Measurements from ENCODE around the gene EYA2.
A peak's percentile ranks its signal among the peaks of the same experiment; 100 is the strongest.

The EYA2 gene

DNA sequence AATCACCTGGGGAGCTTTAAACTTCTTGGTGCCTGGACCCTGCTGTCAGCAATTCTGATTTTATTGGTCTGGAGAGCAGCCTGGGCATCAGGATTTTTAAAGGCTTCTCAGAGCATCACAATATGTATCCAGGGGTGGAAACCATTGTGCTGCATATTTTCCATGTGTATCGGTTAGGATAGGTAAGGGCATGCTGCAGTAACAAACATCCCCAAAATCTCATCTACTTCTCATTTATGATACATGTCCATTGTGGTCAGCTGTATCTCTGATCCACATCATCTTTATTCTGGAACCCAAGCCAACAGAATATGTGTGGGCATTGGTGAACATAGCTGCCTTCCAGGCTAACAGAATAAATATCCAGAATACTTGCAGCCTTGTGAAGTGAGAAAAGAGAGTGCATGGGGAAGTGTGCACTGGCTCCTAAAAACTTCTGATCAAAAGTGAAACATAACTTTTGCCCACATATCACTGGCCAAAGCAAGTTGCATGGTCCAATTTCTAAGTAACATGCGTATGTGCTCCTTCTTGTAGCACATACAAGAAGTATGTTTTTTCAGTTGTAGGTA is 246.8 kb downstream of the EYA2 start:
- Histone ChIP-seq H3K27ac (no peak overlapping the region), H3K4me3 (no peak overlapping the region)

DNA sequence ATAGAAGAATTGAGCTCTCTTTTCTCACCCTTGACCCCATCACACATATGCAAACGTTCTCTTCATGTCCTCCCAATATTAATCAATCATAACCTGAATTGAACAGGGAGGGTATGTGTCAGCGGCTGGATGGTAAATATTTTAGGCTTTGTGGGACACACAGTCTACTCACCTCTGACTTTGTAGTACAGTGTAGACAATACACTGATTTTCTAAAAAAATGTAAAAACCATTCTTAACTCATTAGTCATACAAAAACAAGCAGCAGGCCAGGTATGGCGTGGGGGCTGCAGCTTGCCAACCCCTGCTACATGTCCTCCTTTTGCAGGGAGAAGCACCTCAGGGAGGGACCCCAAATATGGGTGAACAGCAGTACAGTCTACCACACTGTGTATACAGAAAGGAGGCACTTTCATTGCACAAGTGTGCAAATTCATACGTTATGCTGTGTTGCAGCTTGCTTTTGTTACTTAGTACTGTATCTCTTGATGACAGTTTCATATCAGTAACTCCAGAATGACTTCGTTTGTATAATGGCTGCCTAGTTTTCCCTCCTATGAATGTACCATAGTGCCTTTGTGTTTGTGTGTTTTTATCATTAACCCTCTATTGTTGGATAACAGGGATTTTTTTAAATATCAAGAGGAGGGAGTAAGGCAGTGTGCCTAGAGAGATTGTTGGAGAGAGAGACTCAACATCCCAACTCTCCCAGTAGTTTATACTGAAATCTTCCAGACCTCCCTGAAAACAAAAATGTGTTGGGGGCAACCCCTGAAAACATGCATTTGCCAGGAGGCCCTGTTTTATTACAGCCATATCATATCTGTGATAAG is 247.5 kb downstream of the EYA2 start:
- Histone ChIP-seq H3K27ac (no peak overlapping the region), H3K4me3 (no peak overlapping the region)

DNA sequence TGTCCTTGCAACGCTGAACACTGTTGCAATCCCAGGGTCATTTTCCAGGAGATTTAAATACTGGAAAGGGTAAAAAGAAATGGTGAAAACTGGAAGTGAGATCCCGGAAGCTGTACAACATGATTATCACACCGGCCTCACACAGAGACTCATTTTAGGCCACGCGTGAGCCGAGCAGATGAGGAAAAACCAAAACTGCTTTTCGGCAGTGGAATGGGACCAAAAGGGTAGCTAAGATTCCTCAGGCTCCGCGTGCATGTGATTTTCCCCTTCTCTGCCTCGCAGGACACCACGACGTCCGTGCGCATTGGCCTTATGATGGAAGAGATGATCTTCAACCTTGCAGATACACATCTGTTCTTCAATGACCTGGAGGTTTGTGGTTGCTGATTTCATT is 248.1 kb downstream of the EYA2 start:
- no peak overlapping the region for H3K4me3 ChIP-seq
- H3K27ac ChIP-seq, result no peak overlapping the region

GRCh38 chr20:47143657-47144056 is 249.0 kb downstream of the EYA2 start:
- Histone ChIP-seq H3K4me3 (no peak overlapping the region), H3K27ac (peak overlapping the region in 1 of 21 experiments; percentile 68)

- Histone ChIP-seq H3K27ac (no peak overlapping the region), H3K4me3 (no peak overlapping the region)
Observed at GRCh38 chr20:47144463-47144862, 249.8 kb downstream of the EYA2 start.

DNA sequence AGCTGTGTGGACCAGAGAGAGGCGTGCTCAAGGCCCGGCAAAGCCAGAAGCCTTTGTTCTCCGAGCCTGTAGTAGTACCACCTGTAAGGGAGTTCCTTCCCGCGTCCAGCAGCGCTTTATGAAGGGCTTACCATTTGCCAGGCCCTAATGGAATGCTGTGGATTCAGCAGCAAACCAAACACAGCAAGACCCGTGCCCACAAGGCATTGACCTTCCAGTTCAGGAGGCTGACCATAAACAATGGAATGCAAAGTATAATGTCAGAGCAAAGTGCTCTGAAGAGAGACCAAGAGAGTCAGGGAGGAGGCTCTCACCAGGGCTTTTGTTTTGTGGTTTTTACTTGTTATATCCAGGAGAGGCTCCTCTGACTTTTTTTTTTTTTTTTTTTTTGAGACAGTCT is 252.0 kb downstream of the EYA2 start:
- H3K27ac ChIP-seq, result no peak overlapping the region
- no peak overlapping the region for H3K4me3 ChIP-seq

DNA sequence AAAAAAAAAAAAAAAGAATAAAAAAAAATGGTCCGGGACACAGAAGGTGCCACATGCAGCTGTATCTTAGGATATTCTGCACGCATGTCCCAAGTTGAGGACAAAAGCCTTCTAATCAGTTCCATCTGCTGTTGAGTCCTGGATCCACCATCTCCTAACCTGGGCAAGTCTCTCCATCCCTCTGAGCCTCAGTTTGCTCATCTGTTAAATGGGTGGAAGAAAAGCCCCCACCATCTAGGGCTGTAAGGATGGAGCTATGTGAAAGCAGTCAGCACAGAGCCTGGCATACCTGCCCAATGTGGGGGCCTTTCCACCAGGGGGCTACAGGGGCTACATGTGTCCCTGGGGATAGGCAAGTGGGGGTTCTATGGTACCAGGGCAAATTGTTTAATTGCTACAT is 253.4 kb downstream of the EYA2 start:
- no peak overlapping the region for H3K27ac ChIP-seq

DNA sequence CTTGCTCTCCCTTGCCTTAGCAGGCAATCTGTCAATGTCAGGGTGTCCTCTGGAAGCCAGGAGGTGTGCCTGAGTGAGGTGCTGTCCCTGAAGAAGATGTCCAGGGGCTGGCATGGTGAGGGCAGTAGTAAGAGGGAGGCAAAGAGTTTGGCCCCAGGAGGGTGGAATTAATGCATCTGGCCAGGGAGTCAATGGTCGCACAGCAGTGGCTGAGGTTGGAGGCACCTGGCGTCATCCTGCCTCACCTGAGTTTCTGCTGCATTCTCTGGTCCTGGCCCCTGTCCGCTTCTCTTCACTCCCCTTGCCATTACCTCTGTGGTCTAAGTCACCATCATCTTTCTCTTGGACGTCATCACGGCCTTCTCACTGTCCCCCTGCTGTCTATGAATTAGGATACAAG is 255.3 kb downstream of the EYA2 start:
- no peak overlapping the region for H3K27ac ChIP-seq
- H3K4me3 ChIP-seq, result no peak overlapping the region

More for the DNA sequence above, 253.4 kb downstream of the EYA2 start:
- H3K4me3 ChIP-seq, result no peak overlapping the region

- Histone ChIP-seq H3K4me3 (no peak overlapping the region), H3K27ac (no peak overlapping the region)
Observed at GRCh38 chr20:47150403-47151152, 255.9 kb downstream of the EYA2 start.

DNA sequence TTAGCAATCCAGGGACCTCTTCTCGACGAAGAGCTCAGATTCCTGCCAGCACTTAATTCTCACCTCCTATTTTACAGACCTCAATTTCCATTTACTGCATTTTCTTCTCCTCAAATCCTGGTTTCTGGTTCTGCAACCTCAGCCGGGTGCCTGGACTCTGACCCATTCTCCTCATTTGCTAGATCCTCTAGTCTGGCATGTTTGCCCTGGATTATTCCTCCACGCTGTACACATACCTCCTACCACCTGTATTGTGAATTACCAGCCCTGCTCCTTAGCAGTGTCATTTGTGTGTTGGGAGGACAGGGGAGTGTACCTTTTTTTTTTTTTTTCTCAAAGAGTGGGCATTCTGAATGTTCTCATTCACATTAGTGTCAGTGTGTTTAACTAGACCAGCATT is 257.4 kb downstream of the EYA2 start:
- H3K4me3 ChIP-seq, result no peak overlapping the region
- H3K27ac ChIP-seq, result no peak overlapping the region

GRCh38 chr20:47154089-47154488 is 259.4 kb downstream of the EYA2 start:
- no peak overlapping the region for H3K4me3 ChIP-seq
- no peak overlapping the region for H3K27ac ChIP-seq

DNA sequence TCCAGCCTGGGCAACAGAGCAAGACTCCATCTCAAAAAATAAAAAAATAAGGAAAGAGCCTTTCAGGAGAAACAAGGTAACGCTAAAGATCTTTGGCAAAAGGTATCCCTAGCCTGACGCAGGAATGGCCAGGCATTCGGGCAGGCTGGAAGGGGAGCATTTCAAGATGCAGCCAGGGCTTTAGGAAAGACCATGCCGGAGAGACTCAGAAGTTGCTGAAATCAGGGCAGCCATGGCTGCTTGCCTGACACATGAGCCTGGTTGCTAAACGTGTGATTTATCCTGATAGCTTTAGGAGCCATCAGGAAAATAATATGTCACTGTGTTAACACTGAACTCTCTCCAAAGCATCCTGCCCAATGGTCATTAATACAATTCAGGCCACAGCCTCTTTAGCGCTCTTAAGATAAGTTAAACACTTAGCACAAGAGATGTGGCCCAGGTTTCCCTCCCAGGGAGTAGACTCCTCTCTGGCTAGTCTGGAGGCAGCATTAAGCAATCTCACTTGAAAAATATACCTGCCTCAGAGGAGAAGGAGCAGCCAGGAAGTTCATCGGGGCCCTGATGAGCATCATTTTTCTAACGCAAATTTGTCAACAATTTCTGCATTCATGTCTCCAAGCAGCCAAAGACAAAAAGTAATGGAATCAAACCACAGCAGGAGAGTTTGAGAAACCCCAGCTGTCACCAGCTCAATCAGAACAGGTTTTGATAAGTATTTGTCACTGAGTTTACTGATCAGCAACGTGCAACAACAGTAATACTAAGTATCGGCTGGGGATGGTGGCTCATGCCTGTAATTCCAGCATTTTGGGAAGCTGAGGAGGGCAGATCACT is 261.9 kb downstream of the EYA2 start:
- H3K27ac ChIP-seq, result no peak overlapping the region
- no peak overlapping the region for H3K4me3 ChIP-seq

GRCh38 chr20:47159166-47159565 is 264.5 kb downstream of the EYA2 start:
- Histone ChIP-seq H3K27ac (no peak overlapping the region), H3K4me3 (no peak overlapping the region)

DNA sequence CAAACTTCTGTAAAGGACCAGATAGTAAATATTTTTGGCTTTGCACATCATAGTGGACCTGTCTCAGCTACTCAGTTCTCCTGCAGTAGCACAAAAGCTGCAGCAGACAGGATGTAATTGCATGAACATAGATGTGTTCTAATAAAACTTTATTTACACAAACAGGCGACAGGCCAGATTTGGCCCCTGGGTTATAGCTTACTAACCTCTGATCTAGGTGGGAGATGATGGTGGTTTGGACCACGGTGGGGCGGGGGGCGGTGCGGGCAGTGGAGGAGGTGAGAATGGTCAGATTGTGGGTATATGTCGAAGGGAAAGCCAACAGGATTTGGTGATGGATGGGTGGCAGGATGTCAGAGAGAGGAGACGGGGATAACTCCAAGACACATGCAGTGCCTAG is 265.6 kb downstream of the EYA2 start:
- H3K4me3 ChIP-seq, result no peak overlapping the region
- H3K27ac ChIP-seq, result no peak overlapping the region

DNA sequence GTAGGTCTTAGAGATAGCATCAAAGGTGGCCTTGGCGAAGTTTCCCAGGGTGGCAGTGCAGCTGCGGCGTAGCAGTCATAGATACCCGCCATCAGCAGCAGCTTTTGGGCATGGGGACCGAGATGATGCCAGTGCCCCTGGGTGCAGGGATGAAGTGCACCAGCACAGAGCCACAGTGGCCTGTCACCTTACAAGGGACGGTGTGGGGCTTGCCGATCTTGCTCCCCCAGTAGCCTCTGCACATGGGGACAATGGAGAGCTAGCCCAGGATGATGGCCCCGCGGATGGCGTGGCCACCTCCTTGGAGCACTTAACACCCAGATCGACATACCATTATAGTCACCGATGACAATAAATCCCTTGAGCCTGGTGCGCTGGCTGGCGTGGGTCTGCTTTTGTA is 266.3 kb downstream of the EYA2 start:
- no peak overlapping the region for H3K27ac ChIP-seq

DNA sequence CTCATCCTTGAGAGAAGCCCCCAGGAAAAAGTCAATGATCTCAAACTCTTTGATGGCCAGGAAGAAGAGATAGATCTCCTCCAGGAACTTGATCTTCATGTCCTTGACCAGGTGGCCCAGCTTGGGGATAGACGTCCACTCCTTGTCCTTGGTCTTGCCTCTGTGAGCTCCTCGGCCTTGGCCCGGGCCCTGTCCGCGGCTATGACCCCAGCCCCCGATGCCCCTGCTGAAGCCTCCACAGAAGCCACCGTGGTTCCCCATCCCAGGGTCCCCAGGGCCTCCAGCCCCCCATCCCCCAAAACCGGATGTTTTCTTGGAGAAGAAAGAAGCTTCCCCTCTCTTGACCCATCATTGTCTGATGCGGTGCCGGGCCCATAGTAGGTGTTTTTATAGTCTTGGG is 266.8 kb downstream of the EYA2 start:
- Histone ChIP-seq H3K4me3 (no peak overlapping the region), H3K27ac (no peak overlapping the region)

More for the DNA sequence above, 266.3 kb downstream of the EYA2 start:
- no peak overlapping the region for H3K4me3 ChIP-seq

DNA sequence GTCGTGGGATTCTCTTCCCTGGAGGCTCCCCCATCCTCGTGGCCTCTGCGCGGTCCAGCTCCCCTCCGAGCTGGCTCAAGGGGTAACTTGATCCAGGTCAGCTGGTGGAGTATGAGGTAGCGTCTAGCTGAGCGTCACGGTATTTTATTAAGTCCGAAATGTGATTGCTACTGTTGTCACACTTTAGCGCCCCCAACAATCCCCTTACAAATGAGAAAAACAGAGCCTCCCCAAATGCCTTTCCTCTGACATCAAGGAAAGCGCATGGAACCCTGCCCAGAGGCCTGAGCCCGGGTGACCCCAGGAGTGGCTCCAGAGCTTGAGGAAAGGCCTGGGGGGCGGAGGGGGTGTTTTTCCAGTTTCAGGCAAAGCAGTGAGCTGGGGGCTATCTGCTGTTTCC is 269.5 kb downstream of the EYA2 start:
- H3K4me3 ChIP-seq, result no peak overlapping the region
- H3K27ac ChIP-seq, result no peak overlapping the region

GRCh38 chr20:47165376-47165865 is 270.8 kb downstream of the EYA2 start:
- Histone ChIP-seq H3K4me3 (no peak overlapping the region), H3K27ac (no peak overlapping the region)

DNA sequence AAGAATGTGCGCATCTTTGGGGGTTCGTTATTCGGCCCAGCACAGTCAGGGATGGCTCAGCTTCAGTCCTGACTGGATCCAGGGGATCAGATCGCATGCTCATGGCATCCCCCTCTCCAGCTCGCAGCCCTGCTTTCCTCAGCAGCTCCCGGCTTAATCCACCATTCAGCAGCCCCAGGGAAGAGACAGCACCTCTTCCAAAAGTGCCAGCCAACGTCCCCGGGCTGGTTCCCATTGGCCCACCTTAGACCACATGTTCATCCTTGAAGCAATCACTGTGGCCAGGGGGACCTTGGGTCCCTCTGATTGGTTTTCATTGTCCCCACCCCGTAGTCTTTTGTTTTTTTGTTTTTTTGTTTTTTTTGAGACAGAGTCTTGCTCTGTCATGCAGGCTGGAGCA is 273.2 kb downstream of the EYA2 start:
- H3K27ac ChIP-seq, result no peak overlapping the region
- H3K4me3 ChIP-seq, result no peak overlapping the region

DNA sequence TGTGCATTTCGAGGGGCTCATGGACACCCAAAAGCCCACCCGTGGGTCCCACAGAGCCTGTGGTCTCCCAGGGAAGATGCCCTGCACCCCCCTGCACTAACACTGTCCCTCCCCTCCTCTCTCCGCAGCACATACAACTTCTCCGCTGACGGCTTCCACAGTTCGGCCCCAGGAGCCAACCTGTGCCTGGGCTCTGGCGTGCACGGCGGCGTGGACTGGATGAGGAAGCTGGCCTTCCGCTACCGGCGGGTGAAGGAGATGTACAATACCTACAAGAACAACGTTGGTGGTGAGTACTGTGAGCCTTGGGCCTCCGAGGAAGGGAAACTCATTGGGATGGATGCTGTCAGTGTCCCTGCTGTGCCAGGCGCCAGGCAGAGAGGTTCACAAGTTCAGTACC is 277.9 kb downstream of the EYA2 start:
- H3K27ac ChIP-seq, result no peak overlapping the region

More for the DNA sequence above, 277.9 kb downstream of the EYA2 start:
- H3K4me3 ChIP-seq, result no peak overlapping the region

Measured in skin epidermis (tissue), 12 donors.